Large intestine (tissue), 12 donors: ENCODE data around the gene DDX59. TPM values are rescaled to one million over a fixed set of nuclear protein-coding genes. Genes with fewer than 3 reads are reported as not detected.

Experiments used
- DNase-seq, 2 donors: peaks; one replicate each; pipeline versions ENCODE4 v3.0.0 to v3.0.0-alpha.2; 2013
- H3K27ac ChIP-seq: one replicate; pipeline ENCODE4 v1.5.1; 2013; ENCODE audit warnings: low read length
- H3K27me3 ChIP-seq: 2 replicates; pipeline ENCODE4 v1.6.1; 2013; ENCODE audit warnings: low read length; ENCODE audit not compliant: control insufficient read depth, insufficient read depth
- H3K36me3 ChIP-seq: 2 replicates; pipeline ENCODE4 v1.6.1; 2013; ENCODE audit warnings: low read length; ENCODE audit not compliant: control insufficient read depth, insufficient read depth
- H3K4me1 ChIP-seq: one replicate; pipeline ENCODE4 v1.6.1; 2013; ENCODE audit warnings: low read length; ENCODE audit not compliant: control insufficient read depth, insufficient read depth
- H3K4me3 ChIP-seq: one replicate; pipeline ENCODE4 v1.5.1; 2013; ENCODE audit warnings: low read length
- H3K9me3 ChIP-seq: one replicate; pipeline ENCODE4 v1.6.1; 2013; ENCODE audit warnings: mild to moderate bottlenecking, low read depth, low read length, moderate library complexity; ENCODE audit not compliant: control insufficient read depth
- WGBS: methylation state at CpG from one replicate; pipeline ENCODE4 v1.1.5; 2013; ENCODE audit warnings: low lambda C conversion rate; ENCODE audit not compliant: insufficient coverage; 5-methylcytosine and 5-hydroxymethylcytosine counted together
- long read RNA-seq, 11 donors: transcript quantifications; one replicate each; lab custom pipeline, GENCODE V29; 2026
- polyA plus RNA-seq: library from polyadenylated mRNA; unstranded; fragments of 120-200 nt; gene quantifications from one replicate; pipeline ENCODE4 v1.2.1, GENCODE V29; 2013

The DDX59 gene
- 22.9 TPM for polyA plus RNA-seq
- long read RNA-seq, donor 1, partial matches to known transcripts = 0 of 3 reads
- long read RNA-seq, donor 1, other reads (novel, unspliced or antisense) = 0 of 3 reads
- long read RNA-seq, donor 2, partial matches to known transcripts = 0 of 1 reads
- long read RNA-seq, donor 2, other reads (novel, unspliced or antisense) = 0 of 1 reads
- long read RNA-seq, donor 3 = 0 reads
- long read RNA-seq, donor 4 = 0 reads
- long read RNA-seq, donor 5 = 0 reads
- long read RNA-seq, donor 6 = 0 reads
- long read RNA-seq, donor 7, partial matches to known transcripts = 0 of 1 reads
- long read RNA-seq, donor 7, other reads (novel, unspliced or antisense) = 0 of 1 reads
- long read RNA-seq, donor 8, partial matches to known transcripts = 0 of 2 reads
- long read RNA-seq, donor 8, other reads (novel, unspliced or antisense) = 0 of 2 reads
- long read RNA-seq, donor 9, partial matches to known transcripts = 0 of 5 reads
- long read RNA-seq, donor 9, other reads (novel, unspliced or antisense) = 0 of 5 reads
- long read RNA-seq, donor 10, transcript DDX59-201 (8 exons, 2,289 nt) = major isoform, 5 of 5 reads
- long read RNA-seq, donor 10, partial matches to known transcripts = 0 of 5 reads
- long read RNA-seq, donor 10, other reads (novel, unspliced or antisense) = 0 of 5 reads
- long read RNA-seq, donor 11, partial matches to known transcripts = 0 of 2 reads
- long read RNA-seq, donor 11, other reads (novel, unspliced or antisense) = 0 of 2 reads

GRCh38 chr1:200669314-200670241, at the start of gene DDX59:
TSS of gene DDX59 (minus strand) at chr1:200669907. CDS start at chr1:200666740, 3,167 bp downstream.
- Histone ChIP-seq H3K4me3 (peak within 1 kb of the TSS; percentile 76), H3K27ac (peak within 1 kb of the TSS; percentile 100), H3K9me3 (no peaks in the 10 kb centered on the region), H3K27me3 (no peaks in the 10 kb centered on the region), H3K4me1 (peaks cover 3% of the 10 kb centered on the region), H3K36me3 (peaks cover 10% of the 10 kb centered on the region)
- WGBS = no CpG with 5 or more reads among the region's 91 CpGs
- DNase-seq = peak; percentile 96 to 98

DNA sequence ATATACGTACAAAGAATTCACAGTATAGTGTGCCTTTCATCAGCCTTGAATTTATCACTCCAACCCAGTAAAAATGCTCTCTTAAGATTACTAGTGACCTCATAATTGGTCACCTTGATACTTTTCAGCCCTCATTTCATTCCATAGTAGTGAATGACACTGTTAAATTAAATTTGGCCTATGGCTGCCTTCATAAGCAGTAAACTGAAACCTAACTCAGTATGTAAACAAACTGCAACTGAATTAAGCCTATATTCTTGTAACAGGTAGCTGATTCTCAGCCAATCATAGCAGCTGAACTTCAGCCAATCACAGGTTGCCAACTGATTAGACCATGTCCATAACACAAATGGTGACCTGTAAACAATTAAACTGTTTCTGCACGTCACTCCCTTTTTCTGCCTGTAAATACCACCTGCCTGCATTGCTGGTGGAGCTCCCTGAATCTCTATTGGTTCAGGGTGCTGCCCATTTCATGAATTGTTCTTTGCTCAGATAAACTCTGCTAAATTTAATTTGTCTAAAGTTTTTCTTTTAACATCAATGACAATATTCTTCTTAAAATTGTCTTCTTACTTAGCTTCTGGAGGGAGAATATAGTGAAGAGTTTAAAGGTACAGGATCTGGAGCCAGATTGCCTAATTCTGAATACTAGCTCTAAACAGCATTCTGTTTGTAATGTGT, 44.9 kb upstream of the DDX59 start:
- no peak overlapping the region for H3K4me3 ChIP-seq
- H3K27ac ChIP-seq = no peak overlapping the region
- no peaks in the 10 kb centered on the region for H3K4me1 ChIP-seq
- no peaks in the 10 kb centered on the region for H3K27me3 ChIP-seq
- no peaks in the 10 kb centered on the region for H3K9me3 ChIP-seq
- no peak for DNase-seq
- WGBS = no CpG with 5 or more reads among the region's 2 CpGs
- no peaks in the 10 kb centered on the region for H3K36me3 ChIP-seq

GRCh38 chr1:200710166-200710565, 40.5 kb upstream of the DDX59 start:
- Histone ChIP-seq H3K27me3 (no peaks in the 10 kb centered on the region), H3K9me3 (no peaks in the 10 kb centered on the region), H3K4me3 (no peak overlapping the region), H3K27ac (no peak overlapping the region), H3K36me3 (no peaks in the 10 kb centered on the region), H3K4me1 (no peaks in the 10 kb centered on the region)
- no CpG with 5 or more reads among the region's 2 CpGs for WGBS
- DNase-seq = no peak

DNA sequence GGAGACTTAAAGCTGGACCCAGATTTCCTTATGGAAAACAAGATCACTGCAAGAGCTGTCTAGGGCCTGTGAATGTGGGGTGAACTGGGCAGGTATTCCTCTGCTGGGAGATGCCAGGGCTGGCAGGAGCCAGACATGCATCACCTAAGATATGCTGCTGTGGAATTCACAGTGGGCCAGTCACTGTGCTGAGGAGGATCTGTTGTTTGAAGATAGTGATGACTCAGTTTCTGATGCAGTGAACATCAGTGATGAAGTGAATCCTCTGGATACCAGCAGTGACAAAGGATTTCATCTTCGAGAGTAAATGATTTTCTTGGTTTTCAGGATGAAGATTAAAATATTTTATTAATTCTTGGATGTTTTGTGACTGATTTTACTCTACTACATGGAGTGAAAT, 39.1 kb upstream of the DDX59 start:
- Histone ChIP-seq H3K4me1 (no peaks in the 10 kb centered on the region), H3K27me3 (no peaks in the 10 kb centered on the region), H3K36me3 (no peaks in the 10 kb centered on the region), H3K27ac (no peak overlapping the region), H3K4me3 (no peak overlapping the region), H3K9me3 (no peaks in the 10 kb centered on the region)
- no peak for DNase-seq
- 100% methylated on average over 1 of the region's 1 CpG for WGBS

- H3K4me3 ChIP-seq = no peak overlapping the region
- no peaks in the 10 kb centered on the region for H3K36me3 ChIP-seq
- H3K9me3 ChIP-seq = no peaks in the 10 kb centered on the region
- H3K4me1 ChIP-seq = no peaks in the 10 kb centered on the region
- H3K27ac ChIP-seq = no peak overlapping the region
- no peaks in the 10 kb centered on the region for H3K27me3 ChIP-seq
- DNase-seq = no peak
Measured at GRCh38 chr1:200708161-200708560, 38.5 kb upstream of the DDX59 start.

DNA sequence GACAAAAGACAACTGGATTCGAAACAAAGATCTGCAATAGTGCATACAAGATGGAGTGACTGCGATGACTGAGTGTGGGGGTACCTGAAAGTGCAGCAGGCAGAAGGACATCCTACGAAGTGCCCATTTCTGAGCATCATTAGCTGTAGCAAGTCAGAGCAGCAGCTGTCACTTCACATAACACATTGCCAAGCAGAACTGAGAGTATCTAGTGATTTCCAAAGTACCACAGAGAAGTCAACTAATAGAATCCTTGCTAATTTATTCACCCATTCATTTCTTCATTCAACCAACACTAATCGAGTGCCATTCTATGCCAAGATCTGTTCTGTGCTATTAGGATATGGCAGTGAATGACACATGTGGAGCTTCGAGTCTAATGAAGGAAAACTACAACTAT, 37.4 kb upstream of the DDX59 start:
- no peaks in the 10 kb centered on the region for H3K36me3 ChIP-seq
- no peaks in the 10 kb centered on the region for H3K9me3 ChIP-seq
- H3K27me3 ChIP-seq = no peaks in the 10 kb centered on the region
- H3K4me1 ChIP-seq = no peaks in the 10 kb centered on the region
- no peak overlapping the region for H3K4me3 ChIP-seq
- no peak overlapping the region for H3K27ac ChIP-seq
- no peak for DNase-seq
- WGBS = 83% methylated on average over 1 of the region's 5 CpGs

- no peaks in the 10 kb centered on the region for H3K27me3 ChIP-seq
- H3K4me3 ChIP-seq = no peak overlapping the region
- DNase-seq = no peak
- no peaks in the 10 kb centered on the region for H3K4me1 ChIP-seq
- no peaks in the 10 kb centered on the region for H3K36me3 ChIP-seq
- H3K27ac ChIP-seq = no peak overlapping the region
- 69% methylated on average over 2 of the region's 4 CpGs for WGBS
- no peaks in the 10 kb centered on the region for H3K9me3 ChIP-seq
Measured at GRCh38 chr1:200706111-200706814, 36.6 kb upstream of the DDX59 start.

DNA sequence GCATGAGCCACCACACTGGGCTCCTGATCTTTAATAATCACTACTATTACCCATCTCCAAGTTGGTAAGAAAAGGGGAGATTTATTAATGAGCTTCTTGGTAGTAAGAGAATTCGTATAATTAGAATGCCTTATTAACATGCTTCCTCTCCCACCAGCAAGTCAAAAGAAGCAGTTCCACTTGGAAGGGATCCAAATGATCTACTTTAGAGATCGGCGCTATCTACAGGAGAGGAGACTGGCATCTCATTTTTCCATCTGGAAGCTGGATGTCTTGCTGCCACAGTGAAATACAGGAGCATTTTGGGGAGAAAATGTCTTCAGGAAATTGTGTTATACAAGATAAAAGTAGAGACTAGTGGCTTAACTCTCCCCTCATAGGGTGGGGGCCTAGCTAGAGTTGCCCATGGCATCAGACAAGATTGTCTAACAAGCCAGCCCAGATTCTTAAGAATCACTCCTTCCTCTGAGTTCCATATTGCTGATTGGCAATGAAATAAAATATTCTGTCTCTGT, 35.3 kb upstream of the DDX59 start:
- Histone ChIP-seq H3K4me1 (no peaks in the 10 kb centered on the region), H3K4me3 (no peak overlapping the region), H3K9me3 (no peaks in the 10 kb centered on the region), H3K27me3 (no peaks in the 10 kb centered on the region), H3K27ac (no peak overlapping the region), H3K36me3 (no peaks in the 10 kb centered on the region)
- no CpG with 5 or more reads among the region's 3 CpGs for WGBS
- DNase-seq = no peak

DNA sequence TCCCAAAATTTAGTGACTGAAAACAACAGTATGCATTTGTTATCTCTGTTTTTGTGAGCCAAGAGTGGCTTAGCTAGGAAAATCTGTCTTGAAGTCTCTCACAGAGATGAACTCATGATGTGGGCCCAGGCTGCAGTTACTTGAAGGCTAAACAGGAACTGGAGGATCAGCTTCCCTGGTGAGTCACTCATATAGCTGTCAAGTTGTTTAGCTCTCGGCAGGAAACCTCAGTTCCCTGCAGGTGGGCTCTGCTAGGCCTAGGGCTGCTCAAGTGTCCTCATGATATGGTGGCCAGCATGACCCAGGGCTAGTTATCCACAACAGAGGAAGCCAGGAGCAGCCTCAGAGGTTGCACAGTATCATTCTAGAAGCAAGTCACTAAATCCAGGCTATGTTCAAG, 30.2 kb upstream of the DDX59 start:
- H3K36me3 ChIP-seq = no peaks in the 10 kb centered on the region
- DNase-seq = no peak
- no peaks in the 10 kb centered on the region for H3K27me3 ChIP-seq
- no peak overlapping the region for H3K27ac ChIP-seq
- no peaks in the 10 kb centered on the region for H3K9me3 ChIP-seq
- no peaks in the 10 kb centered on the region for H3K4me1 ChIP-seq
- no CpG with 5 or more reads among the region's 1 CpG for WGBS
- H3K4me3 ChIP-seq = no peak overlapping the region
